CD4-positive, alpha-beta T cell treated with Interleukin-17A for 1 hour (primary cell): ENCODE measurements around the gene ACIN1.

ENCODE experiments used
- DNase-seq: peaks from one replicate; pipeline ENCODE4 v3.0.0-alpha.2; 2020

Gene ACIN1

DNA sequence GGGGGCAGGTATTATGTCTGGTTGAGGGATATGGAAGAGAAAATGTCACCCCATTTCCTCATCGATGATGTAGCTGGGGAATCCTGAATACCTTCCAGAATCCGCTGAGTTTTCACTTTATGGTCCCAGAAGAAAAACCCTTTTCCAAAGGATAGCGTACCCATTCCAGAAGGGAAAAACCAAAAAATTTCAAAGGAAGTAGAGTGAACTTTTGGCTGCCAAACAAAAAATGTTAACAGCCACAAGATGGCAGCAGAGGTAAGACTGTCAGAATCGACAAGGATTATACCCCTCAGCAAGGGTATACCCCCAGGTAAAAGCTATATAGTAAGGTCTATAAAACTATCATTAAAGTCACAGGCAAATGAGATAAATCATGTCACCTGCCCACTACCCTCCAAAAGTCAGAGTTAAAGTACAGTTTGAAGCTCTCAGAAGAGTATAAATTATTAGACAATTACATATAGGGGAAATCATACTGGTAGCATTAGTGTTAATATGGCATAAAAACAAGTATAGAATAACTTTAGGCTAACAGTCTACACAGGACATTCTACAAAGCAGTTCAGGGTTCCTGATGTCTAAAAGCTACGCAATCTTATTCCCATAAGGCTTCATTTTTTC lies 18.0 kb downstream of the ACIN1 start:
- peak; percentile 57 for DNase-seq

DNA sequence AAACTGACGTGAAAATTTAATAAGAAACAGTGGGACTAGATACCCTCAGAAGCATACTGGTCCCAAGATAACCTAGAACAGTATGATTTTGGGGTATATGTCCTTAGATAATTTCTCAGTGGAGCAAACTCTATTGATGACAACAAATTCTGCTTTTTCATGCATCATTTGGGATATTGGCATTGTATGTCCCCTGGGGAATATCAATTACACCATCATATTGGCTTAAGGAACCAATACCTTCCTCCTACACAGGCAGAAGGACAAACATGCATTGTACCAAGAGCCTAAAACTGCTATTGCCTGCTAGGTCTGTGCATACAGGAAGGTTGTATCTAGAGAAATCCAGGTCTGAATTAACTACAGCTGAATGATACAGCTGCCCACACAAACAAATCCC lies 20.0 kb downstream of the ACIN1 start:
- DNase-seq = no peak

DNA sequence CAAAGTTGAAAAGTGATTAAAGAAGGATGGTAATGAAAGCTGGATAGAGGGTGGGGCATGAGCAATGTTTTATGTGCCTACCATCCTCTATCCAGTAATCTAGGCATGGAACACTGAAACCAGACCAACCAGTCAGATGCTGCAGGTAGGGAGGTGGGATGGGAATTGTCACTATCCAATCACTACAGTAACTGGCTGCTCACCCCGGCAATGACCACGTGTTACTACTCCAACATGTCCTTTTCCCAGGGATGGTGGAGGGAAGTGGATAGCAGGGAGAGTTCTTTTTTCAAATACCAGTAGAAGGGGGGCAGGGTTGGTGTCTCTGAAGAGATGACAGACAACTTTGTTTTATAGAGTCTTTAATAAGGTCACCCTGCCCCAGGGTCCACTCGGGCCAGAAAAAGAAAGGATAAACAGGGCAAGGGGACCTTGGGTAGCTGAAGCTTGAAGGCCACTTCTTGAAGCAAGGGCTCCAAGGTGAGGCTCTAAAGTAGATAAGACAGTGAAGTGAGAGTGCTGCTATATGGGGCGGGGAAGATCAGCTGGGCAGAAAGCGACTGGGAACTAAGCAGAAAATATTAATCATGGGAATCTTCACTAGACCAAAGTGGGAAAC lies 22.9 kb downstream of the ACIN1 start:
- DNase-seq = no peak

DNA sequence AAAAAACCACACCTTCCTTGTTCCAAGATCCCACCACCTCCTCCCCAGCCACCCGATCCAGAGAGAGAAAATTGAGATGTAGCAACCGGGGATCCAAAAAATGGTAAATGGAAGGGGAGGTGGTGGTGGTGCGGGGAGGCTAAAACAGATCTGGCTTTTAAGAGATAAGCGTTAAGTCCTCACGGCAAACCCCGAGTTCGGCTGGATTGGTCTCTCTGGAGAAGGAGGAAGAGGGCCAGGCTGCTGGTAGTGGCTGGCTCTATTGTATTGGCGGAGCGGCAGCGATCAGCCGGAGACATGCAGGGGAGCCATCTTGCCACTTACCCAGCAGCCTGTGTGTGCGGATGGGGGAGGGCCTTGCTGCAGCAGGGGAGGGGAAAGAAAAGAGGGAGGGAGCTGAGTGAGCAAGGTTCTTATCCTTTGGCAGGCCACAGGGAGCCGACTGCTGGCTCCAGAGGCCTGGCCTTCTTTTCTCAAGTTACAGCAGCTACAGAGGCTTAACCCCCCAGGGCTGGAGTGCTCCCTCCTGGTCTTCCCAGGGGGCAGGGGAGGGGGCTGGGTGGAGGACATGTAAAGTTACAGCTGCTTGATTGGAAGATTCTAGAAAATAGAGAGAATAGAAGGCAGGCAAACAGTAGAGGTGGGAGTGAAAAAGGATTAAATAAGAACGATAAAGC lies 23.6 kb downstream of the ACIN1 start:
- peak; percentile 84 for DNase-seq

DNA sequence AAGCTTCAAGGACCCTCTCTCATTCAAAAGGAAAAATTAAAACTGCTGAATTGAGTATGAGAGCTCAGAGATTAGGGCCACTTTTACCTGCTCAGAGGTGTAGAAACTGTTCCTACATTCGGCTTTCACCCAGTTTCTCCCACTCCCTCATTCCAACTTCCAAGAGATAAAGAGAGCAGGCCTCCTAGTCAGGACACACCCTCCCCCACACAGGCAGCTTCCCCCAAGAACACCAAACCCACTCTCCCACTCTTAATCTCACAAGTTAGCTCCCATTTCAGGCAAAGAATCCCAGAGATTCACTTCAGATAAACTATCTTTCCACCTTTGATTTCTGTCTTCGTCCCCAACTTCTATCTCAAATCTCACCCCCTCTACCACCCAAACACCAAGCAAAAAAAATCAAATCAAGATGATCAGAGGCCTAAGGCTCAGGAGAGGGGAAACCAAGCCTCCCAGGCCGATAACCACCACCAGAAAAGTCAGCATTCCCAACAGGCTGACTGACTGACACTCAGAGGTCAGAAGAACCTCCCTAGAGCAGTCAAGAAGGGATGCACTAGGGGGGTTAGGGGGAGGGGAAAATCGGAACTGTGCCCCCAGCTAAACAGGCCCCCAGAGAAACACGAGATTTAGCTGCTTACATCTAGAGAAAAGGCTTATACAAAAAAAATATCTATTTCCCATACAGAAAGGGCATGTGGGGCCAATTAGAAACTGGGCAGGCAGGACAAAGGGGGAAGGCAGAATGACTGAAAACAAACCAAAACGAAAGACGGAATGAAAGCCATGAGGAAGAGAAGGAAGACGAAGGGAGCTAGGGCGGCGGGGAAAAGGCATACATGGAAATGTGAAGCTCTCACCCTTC lies 24.4 kb downstream of the ACIN1 start:
- no peak for DNase-seq

DNA sequence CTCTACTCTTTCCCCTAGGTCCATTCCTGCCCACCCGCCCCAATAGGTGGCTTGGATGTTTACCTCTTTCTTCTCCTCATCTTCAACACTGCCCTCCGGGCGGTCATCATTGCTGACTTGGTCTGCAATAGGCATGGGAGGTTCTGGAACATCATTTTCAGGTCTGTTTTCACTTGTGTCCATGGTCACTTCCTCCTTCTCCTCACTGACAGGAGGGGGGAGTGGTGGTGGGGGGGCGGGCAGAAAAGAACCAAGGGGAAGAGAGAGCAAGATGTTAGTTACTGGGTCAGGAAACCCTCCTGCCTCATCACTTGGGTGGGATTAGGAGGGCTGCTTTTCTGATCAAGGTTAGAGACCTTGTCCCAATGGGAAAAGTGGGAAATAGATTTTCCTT lies 25.5 kb downstream of the ACIN1 start:
- no peak for DNase-seq

DNA sequence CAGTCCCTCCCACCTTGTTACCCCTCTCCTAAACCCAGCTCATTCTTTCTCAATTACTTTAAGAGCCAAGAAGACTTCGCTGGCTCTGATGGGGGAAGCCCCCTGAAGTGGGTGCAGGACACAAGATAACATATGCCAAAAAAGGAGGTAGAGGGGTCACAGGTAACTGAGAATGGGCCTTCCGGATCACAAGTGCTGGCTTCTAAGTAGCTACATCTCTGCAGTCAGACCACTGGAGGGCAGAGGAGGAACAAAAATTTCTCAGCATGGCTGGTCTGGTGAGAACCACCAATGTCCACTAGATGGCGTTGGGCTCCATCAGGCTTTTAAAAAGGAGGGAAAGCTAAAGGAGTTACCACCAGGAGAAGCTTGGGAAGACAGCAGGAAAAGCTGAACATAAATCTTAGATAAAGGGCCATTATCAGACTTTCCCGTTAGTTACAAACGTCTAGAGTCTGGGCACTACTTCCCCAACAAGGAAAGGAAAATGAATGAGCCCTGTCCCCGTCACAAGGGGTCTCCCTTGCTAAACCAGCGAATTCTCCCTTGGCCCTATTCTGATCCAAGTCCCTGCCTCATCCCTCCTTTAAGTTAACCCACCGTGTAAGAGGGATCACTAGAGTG lies 26.0 kb downstream of the ACIN1 start:
- DNase-seq = peak; percentile 87

DNA sequence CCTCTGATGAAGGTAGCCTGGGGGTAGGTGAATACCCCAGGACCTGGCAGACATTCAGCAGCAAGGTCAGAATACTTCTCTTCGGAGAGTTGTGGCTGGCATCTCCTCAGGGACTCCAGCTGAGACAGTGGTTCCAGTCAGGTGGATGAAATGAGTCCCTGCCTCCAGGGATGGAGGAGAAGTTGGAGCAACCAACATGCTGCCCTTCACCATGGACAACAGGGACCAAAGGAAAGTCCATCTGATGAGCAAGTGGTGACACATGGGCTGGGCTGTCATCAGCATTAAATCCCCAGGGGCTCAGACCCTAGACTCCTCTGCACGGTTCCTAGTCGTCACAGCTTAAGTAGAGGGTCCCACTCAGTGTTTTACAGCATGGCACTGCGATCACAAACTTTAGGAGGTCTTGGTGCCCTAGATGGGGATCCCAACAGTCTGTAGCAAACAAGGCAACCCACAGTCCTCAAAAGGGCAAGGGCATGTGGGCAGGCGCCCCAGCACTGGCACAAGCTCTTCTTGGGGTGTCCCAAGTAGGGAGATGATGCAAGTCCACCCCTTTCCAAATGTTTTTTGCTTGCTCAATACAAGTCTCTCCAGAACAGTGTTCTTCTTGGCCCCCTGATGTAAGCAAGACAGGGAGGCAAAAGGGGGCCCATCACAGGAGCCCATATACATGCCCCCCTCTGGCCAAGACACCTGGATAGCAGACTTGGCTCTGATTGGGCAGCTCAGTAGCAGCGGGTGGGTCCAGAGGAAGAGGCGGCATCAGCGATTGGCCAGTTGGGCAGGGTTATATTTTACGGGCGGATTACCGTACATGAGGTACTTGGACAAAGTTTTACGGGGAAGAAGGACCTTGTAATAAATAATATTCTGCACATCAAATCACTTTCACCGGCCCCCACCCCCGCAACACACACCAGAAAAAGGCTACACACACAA lies 26.8 kb downstream of the ACIN1 start:
- no peak for DNase-seq

DNA sequence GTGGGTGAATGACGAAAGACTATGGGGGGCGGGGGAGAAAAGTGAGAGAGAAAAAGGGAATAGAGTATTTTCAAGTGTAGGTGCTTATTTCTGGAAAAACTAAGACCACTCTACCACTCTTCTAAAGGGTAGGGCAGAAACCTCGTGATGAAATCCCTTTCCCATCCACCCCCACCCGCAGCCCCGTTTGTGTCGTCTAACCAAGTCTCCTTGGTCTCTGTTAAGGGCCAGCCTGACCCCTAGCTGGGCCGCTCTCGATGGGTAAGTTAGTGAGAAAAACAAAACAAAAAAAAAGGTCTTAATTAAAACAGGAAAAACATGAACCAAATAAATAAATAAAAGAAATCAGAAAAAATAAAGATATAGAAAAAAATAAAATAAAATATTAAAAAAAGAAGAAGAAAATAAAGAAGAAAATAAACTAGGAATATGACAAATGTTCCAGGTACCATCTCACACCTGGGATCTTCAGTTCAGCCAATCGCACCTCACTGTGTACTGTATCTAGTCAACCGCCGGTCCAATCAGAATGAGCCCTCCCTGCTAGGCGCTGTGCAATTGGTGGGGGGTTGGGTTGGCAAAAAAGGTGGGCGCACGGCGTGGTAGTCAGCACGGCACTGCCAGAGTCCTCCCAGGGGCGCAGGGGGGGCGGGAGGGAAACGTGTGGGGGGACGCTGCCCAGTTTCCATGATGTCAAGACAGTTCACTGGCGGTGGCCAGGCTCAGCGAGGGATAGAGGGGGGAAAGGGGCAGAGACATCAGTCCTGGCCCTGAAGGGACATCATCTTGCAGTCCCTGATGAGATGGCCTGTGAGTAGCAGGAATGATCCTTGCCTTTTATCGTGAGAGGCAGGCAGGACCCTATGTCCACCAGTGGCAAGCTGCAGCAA lies 27.8 kb downstream of the ACIN1 start:
- DNase-seq = no peak

DNA sequence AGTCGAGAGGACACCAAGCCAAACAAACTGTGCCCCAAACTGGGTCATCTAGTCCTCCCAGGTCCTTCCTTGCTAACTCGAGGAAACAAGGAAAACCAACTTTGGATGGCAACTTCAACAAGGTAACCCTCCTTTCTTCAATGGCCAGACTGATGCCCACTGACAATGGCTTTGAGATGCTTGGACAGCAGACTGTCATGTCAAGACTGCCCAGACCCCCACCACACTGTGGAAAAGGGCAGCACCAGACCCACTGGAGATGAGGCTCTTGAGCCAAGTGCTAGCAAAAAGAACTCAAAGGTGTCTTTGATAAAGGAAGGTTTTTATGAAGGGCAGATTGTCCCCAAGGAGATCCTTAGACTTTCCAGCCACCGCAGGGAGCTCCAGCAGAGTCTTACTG lies 28.6 kb downstream of the ACIN1 start:
- DNase-seq = no peak

DNA sequence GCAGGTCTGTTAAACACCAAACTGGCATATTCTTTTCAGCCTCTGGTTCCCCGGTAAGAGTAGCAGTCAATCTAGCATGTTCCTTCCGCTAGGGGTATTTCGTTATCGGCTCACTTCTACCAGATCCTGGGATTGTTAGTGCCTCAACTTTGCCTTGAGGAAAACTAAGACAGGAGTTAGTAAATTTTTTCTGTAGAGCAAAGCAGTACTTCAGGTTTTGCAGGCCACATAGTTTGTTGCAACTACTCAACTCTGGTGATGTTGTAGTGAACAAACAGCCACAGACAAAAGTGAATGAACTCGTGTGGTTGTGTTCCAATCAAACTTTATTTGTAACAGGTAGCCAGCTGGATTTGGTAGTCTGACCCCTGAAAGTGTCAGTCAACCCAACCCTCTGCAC lies 31.3 kb downstream of the ACIN1 start:
- no peak for DNase-seq

DNA sequence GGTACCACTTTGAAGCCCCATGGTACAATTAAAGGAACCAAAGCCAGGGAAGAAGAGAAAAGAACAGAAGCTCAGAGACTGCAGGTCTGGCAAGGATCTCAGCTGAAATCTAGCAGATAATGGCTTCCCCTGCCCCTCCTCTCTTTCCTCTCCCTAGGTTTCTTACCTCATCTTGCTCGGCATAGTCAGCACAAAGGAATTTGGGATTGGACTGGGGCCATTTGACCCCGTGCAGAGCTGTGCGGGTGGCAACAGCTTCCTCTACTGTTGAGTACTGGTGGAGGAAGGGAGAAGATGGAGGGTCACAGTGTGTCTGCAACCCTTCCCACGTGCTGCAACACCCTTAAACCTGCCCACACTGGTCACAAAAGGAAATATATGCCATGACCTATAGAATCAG lies 32.9 kb downstream of the ACIN1 start:
- no peak for DNase-seq

DNA sequence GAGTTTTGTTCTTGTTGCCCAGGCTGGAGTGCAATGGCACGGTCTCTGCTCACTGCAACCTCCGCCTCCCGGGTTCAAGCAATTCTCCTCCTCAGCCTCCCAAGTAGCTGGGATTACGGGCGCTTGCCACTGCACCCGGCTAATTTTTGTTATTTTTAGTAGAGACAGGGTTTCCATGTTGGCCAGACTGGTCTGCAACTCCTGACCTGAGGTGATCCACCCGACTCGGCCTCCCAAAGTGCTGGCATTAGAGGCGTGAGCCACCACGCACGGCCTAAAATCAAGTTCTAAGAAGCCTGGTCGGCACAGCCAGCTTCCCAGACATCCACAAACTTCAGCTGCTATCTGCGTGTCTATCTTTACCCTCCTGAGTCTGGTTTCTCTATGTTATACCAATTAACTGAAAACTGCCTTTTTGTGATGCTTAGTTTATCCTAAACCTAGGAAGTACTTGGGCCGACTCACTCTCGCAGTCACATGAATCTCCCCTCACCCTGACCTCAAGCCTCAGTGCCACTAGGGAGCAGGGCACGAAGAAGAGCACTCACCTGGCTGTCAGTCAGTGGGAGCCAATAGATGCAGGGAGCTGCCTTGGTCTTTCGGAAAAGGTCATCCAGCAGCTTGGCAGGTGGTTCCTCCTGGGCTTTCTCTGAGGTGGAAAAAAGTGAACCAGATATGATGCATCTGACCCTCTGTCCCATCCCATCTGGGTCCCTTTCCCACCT lies 34.2 kb downstream of the ACIN1 start:
- no peak for DNase-seq

DNA sequence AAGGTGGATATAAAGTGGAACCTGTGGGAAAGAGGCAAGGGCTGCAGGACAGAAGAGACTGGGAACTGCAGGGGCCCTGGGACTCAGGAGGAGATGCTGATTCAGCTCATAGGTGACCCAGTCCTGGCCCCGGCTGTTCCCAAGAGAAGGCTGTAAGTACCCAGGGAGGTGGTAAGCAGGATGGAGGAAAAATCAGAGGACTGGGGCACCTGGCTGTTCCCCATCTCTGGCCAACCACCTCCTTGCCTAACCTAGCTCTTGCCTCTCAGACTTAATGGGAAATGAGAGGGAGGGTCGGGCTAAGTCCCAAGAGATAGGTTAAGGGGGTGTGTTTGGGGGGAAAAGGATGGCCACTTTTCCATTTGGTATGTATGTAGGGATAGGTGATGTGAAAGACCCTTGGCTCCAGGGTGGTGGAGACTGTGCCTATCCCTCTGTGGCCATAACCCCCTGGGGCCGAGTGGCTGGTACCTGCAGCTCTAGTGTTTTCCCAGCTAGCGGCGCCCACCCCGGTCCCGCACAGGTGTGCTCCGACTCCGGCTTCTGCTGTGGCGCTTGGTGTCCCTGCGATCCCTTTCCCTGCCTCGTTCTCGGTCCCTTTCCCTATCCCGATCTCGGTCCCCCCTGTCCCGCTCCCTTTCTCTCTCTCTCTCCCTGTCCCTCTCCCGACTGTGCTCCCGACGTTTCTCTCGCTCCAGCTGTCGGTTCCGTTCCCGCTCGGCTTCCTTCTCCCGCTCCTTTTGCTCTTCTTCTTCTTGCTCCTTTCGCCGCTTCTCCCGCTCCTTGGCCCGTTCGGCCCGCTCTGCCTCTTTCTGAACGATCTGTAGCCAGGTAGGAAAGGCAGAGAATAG lies 36.1 kb downstream of the ACIN1 start:
- no peak for DNase-seq

DNA sequence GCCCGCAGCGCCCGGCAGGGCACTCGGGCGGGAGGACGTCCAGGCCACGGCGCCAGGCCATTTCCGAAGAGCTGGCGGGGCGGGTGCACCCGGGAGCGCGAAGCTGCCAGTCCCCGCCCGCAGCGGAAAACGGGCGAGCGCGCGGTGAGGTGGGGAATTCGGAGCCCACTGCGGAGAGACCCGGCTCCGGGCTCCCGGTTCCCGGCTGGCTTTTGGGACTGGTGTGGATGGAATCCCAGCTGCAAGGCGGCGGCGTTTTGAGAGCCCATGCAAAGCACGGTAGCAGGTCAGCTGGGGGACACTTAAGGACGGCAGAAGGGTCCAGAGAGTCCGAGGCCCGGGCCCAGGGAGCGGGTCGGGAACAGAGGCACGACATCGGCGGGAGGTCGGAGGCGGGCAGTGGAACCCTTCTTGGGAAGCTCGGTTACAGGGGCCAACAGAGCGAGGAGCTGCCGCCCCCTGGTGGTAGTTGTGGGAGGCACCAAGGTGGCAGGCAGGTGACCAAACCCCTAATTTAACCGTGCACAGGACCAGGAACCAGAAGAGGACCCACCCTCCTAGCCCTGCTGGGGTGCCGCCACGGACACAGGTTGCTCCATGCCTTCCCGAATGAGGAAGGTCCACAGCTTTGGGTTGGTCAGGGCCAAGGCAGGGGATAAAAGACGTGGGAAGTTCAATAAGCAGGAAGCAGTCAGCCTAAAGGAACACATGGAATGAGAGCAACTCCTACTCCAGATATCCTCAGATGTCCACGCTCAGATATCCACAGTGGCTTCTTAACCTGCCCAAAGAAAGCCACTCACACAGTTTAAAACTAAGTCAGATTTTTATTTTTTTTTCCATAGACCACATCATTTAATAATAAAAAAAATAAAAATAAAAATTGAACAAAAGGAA lies 36.9 kb downstream of the ACIN1 start:
- peak; percentile 87 for DNase-seq

DNA sequence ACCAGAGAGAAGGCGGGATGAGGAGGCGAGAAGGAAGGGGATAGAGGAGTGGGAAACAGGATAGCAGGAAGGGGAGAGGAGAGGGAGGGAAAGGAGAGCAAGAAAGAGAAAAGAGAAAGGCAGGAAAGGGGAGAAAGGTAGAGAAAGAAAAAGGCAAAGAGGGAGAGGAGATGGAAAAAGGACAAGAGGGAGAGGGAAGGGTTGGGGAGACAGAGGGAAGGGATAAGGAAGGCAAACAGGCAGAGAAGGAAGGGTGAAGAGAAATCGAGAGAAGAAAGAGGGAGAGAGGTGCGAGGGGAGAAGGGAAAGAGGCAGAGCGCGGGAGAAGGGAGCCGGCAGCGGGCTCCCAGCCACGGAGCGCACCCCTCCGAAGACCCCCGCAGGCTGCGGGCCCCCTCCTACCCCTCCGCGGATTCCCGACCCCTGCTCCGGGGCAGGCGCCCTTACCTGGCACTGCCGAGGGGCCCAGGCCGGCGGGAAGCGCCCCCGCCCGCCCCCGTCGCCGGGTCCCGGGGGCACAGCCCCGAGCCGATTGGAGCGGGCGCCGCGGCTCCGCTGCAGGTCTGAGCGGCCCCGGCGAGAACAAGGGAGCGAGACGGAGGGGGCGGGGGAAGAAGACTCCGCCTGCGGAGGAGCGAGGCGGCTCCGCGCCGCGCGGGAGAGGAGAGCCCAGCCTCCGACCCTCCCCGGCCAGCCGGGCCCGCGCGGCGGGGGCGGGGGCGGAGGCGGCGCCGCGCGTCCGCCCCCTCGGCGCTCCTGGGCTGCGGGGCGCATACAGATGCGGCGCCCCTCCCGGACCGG lies 37.8 kb downstream of the ACIN1 start, which contains the start of gene CDH24:
TSS of gene CDH24 (minus strand) at position 565 of the 801 bp plus-strand sequence. CDS start 1,787 bp downstream, outside the sequence.
- peak; percentile 75 for DNase-seq
